ENCODE data around the gene NCK2. TPM values are rescaled to one million over a fixed set of nuclear protein-coding genes. Genes with fewer than 3 reads are reported as not detected.

NCK2 gene
- total RNA-seq, 1 experiment from 2014 or later = 49.2 TPM

DNA sequence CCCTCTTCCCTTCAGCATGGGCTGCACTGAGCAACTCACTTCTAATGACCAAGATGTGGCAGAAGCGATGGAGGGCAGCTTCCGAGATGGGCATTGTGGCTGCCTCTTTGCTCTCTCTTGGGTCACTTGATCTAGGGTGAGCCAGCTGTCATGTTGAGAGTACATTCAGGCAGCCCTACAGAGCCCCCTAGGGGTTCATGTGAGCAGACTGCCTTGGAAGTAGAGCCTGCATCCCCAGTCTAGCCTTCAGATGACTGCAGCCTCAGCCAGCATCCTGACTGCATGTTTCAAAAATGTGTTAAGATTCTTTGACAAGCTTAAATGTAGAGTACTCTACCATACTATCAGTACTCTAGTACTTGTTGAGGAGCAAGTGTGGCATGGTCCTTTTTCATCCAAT lies 143.9 kb downstream of the NCK2 start:
- no peak overlapping the region for H2BK12ac ChIP-seq (ENCODE audit: insufficient read length, low read depth, low read length)
- no peak overlapping the region for H3K9ac ChIP-seq (ENCODE audit: extremely low read depth, insufficient read length, low read length)
- H4K91ac ChIP-seq (ENCODE audit: insufficient read length, low read depth, low read length) = no peak overlapping the region
- no peak overlapping the region for H3K18ac ChIP-seq (ENCODE audit: insufficient read length, low read depth, low read length)
- no peak overlapping the region for H2BK5ac ChIP-seq (ENCODE audit: insufficient read length, low read length)
- no peak overlapping the region for H3K56ac ChIP-seq (ENCODE audit: insufficient read length, low read depth, low read length)
- H3K9me3 Mint-ChIP-seq = peaks cover 9 to 10% of the 10 kb centered on the region in 2 experiments
- H2BK15ac ChIP-seq (ENCODE audit: low read depth, low read length) = no peak overlapping the region
- no peak overlapping the region for H3K27ac Mint-ChIP-seq
- no peak overlapping the region for H3T11ph ChIP-seq (ENCODE audit: low read length)
- H3K4me3 Mint-ChIP-seq = no peak overlapping the region
- H4K8ac ChIP-seq (replicated peaks; ENCODE audit: insufficient read length, low read depth, low read length) = no peak overlapping the region
- TF ChIP-seq, protein P1, sequence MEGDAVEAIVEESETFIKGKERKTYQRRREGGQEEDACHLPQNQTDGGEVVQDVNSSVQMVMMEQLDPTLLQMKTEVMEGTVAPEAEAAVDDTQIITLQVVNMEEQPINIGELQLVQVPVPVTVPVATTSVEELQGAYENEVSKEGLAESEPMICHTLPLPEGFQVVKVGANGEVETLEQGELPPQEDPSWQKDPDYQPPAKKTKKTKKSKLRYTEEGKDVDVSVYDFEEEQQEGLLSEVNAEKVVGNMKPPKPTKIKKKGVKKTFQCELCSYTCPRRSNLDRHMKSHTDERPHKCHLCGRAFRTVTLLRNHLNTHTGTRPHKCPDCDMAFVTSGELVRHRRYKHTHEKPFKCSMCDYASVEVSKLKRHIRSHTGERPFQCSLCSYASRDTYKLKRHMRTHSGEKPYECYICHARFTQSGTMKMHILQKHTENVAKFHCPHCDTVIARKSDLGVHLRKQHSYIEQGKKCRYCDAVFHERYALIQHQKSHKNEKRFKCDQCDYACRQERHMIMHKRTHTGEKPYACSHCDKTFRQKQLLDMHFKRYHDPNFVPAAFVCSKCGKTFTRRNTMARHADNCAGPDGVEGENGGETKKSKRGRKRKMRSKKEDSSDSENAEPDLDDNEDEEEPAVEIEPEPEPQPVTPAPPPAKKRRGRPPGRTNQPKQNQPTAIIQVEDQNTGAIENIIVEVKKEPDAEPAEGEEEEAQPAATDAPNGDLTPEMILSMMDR (conservative IDR thresholded peaks at IDR 0.05) = peak; percentile 60; the same call in 2 of the 3 replicates
- no peak overlapping the region for H3K4ac ChIP-seq (ENCODE audit: low read depth, low read length)
- H3K4me2 ChIP-seq (ENCODE audit: insufficient read depth, insufficient read length, low read length) = no peak overlapping the region
- peaks cover 3% of the 10 kb centered on the region for H4K20me1 ChIP-seq (ENCODE audit: control insufficient read depth, insufficient read depth, insufficient read length)
- H3K27me3 Mint-ChIP-seq (ENCODE audit: low read depth) = no peaks in the 10 kb centered on the region
- H3K9me3 ChIP-seq (ENCODE audit: control insufficient read depth, low read depth, low read length) = peaks cover 9% of the 10 kb centered on the region
- no peaks in the 10 kb centered on the region for H3K23me2 ChIP-seq (ENCODE audit: insufficient read length, low read depth, low read length, poor library complexity, severe bottlenecking)
- H2AK5ac ChIP-seq (ENCODE audit: insufficient read length, low read length) = no peak overlapping the region
- H3K79me1 ChIP-seq (ENCODE audit: insufficient read depth, low read depth, low read length, poor library complexity, severe bottlenecking) = no peaks in the 10 kb centered on the region
- H3K23ac ChIP-seq (ENCODE audit: insufficient read length, low read depth, low read length) = no peak overlapping the region
- H2AFZ ChIP-seq (ENCODE audit: low read length) = no peak overlapping the region
- H3K27ac ChIP-seq (ENCODE audit: insufficient read length, low read depth, low read length) = no peak overlapping the region
- peaks cover 23 to 27% of the 10 kb centered on the region in 2 experiments for H3K4me1 Mint-ChIP-seq
- no peak overlapping the region for H2BK120ac ChIP-seq (ENCODE audit: low read depth, low read length, poor library complexity, severe bottlenecking)
- peaks cover 16 to 39% (median 18%) of the 10 kb centered on the region in 3 experiments for H3K36me3 Mint-ChIP-seq (ENCODE audit: insufficient read depth in 1 of 3, low read depth in 3 of 3)
- no peaks in the 10 kb centered on the region for H3K27me3 ChIP-seq (ENCODE audit: insufficient read depth, low read length)
- H2BK20ac ChIP-seq (ENCODE audit: low read depth, low read length, poor library complexity, severe bottlenecking) = no peak overlapping the region
- no peaks in the 10 kb centered on the region for H3K4me1 ChIP-seq (ENCODE audit: insufficient read depth, low read length)
- H3K79me2 ChIP-seq (ENCODE audit: insufficient read depth, low read length) = peaks cover 4% of the 10 kb centered on the region; the same call in 1 of the 2 replicates
- no peak for DNase-seq
- H3K14ac ChIP-seq (ENCODE audit: insufficient read depth, low read length) = no peak overlapping the region
- H4K5ac ChIP-seq (ENCODE audit: insufficient read length, low read depth, low read length) = no peak overlapping the region
- WGBS (ENCODE audit: extremely low coverage, insufficient read length, low lambda C conversion rate) = no CpG with 5 or more reads among the region's 2 CpGs
